Measurements from ENCODE around the gene TRIM44. TPM values are rescaled to one million over a fixed set of nuclear protein-coding genes. Genes with fewer than 3 reads are reported as not detected.

The TRIM44 gene
- total and polyA plus RNA-seq, 2 donors (not counting 3 experiments of a cell fraction or from before 2014, with no cell fraction given) = 31.7 to 72.0 TPM

GRCh38 chr11:35855671-35856070 lies 193.1 kb downstream of the TRIM44 start:
- no peak overlapping the region for H3K9ac ChIP-seq (replicated peaks; ENCODE audit: extremely low read depth, insufficient read depth, low read length)
- H2AFZ ChIP-seq (ENCODE audit: low read depth, low read length) = no peak overlapping the region
- ChIA-PET CTCF (interaction anchor here (1.0 to 1.6 kb wide), 2 partner anchors 33 to 403 kb away, joined by 3 to 15 read pairs; no protein-coding TSS in a partner anchor), POLR2A (no interaction called here)
- no peaks in the 10 kb centered on the region for H3K9me3 ChIP-seq (replicated peaks; ENCODE audit: control insufficient read depth, insufficient read depth, low read length)
- no peaks in the 10 kb centered on the region for H3K79me2 ChIP-seq (ENCODE audit: control insufficient read depth, insufficient read depth, low read length)
- no TSS peak for BruUV-seq (replicated peaks)
- intact Hi-C loops (cut with micrococcal nuclease) (no loop called here), dilution Hi-C loops (cut with MboI; ENCODE audit: extremely low pct_ligation_motif_present, low sequenced_read_pairs) (no loop called here)
- H3K27me3 ChIP-seq (ENCODE audit: control insufficient read depth in 2 of 2, insufficient read depth in 2 of 2, low read length in 2 of 2) = no peaks in the 10 kb centered on the region
- no peak overlapping the region for H3K4me3 ChIP-seq (replicated peaks in 1 of 3; ENCODE audit: insufficient read depth in 1 of 3, low read depth in 1 of 3, low read length in 3 of 3)
- no peak overlapping the region for H3K4me2 ChIP-seq (ENCODE audit: insufficient read depth, low read length)
- peaks cover 15% of the 10 kb centered on the region for H3K4me1 ChIP-seq (ENCODE audit: control insufficient read depth, extremely low read depth, insufficient read depth, low read length)
- H4K20me1 ChIP-seq (replicated peaks; ENCODE audit: control insufficient read depth, extremely low read depth, insufficient read depth, low read length) = no peaks in the 10 kb centered on the region
- H3K36me3 ChIP-seq (ENCODE audit: control insufficient read depth in 2 of 2, extremely low read depth in 1 of 2, insufficient read depth in 2 of 2, low read length in 2 of 2) = no peaks in the 10 kb centered on the region
- TF ChIP-seq MAX (IDR thresholded peaks at IDR 0.05; ENCODE audit: insufficient read depth, insufficient read length) = no peak
- no peak overlapping the region for H3K27ac ChIP-seq (ENCODE audit: insufficient read depth, low read depth, low read length)
- no peak for DNase-seq (ENCODE audit: low read depth, low spot score)
- FAIRE-seq = no peak
- no peaks in the 10 kb centered on the region for H3K9me1 ChIP-seq (replicated peaks; ENCODE audit: control insufficient read depth, extremely low read depth, insufficient read depth, low read length)

- no peaks in the 10 kb centered on the region for H3K27me3 ChIP-seq (ENCODE audit: control insufficient read depth in 2 of 2, insufficient read depth in 2 of 2, low read length in 2 of 2)
- H3K4me1 ChIP-seq (ENCODE audit: control insufficient read depth, extremely low read depth, insufficient read depth, low read length) = peaks cover 15% of the 10 kb centered on the region
- H3K9me3 ChIP-seq (replicated peaks; ENCODE audit: control insufficient read depth, insufficient read depth, low read length) = no peaks in the 10 kb centered on the region
- ChIA-PET CTCF (interaction anchor here (1.1 kb wide), 1 partner anchor 34 kb away, joined by 3 read pairs; no protein-coding TSS in a partner anchor), POLR2A (no interaction called here)
- no TSS peak for BruUV-seq (replicated peaks)
- no peaks in the 10 kb centered on the region for H4K20me1 ChIP-seq (replicated peaks; ENCODE audit: control insufficient read depth, extremely low read depth, insufficient read depth, low read length)
- no peak overlapping the region for H3K4me2 ChIP-seq (ENCODE audit: insufficient read depth, low read length)
- DNase-seq (ENCODE audit: low read depth, low spot score) = no peak
- H3K36me3 ChIP-seq (ENCODE audit: control insufficient read depth in 2 of 2, extremely low read depth in 1 of 2, insufficient read depth in 2 of 2, low read length in 2 of 2) = no peaks in the 10 kb centered on the region
- intact Hi-C loops (cut with micrococcal nuclease) = no loop called here
- no peak overlapping the region for H3K9ac ChIP-seq (replicated peaks; ENCODE audit: extremely low read depth, insufficient read depth, low read length)
- TF ChIP-seq FOS (IDR thresholded peaks at IDR 0.05; ENCODE audit: borderline replicate concordance, insufficient read depth, low read length) (no peak), CTCF (IDR thresholded peaks at IDR 0.05; ENCODE audit: extremely low read depth in 1 of 2, insufficient read depth in 1 of 2, low read depth in 1 of 2, low read length in 2 of 2) (no peak), POLR2AphosphoS5 (IDR thresholded peaks at IDR 0.05; ENCODE audit: insufficient read depth, low read depth, low read length) (no peak), JUN (IDR thresholded peaks at IDR 0.05; ENCODE audit: borderline replicate concordance, insufficient read depth, insufficient read length, low read depth) (no peak), MYC (IDR thresholded peaks at IDR 0.05; ENCODE audit: low read depth, low read length) (no peak), GATA2 (IDR thresholded peaks at IDR 0.05; ENCODE audit: insufficient read depth, insufficient read length, low read depth, low read length) (no peak), POLR2A (IDR thresholded peaks at IDR 0.05; ENCODE audit: low read depth, low read length) (no peak), MAX (IDR thresholded peaks at IDR 0.05; ENCODE audit: insufficient read depth, insufficient read length) (no peak), EZH2 (IDR thresholded peaks at IDR 0.05; ENCODE audit: borderline replicate concordance, low read depth, low read length, severe bottlenecking) (no peak)
- no peaks in the 10 kb centered on the region for H3K9me1 ChIP-seq (replicated peaks; ENCODE audit: control insufficient read depth, extremely low read depth, insufficient read depth, low read length)
- no peaks in the 10 kb centered on the region for H3K79me2 ChIP-seq (ENCODE audit: control insufficient read depth, insufficient read depth, low read length)
- FAIRE-seq = no peak
- H2AFZ ChIP-seq (ENCODE audit: low read depth, low read length) = no peak overlapping the region
- dilution Hi-C loops (cut with MboI; ENCODE audit: extremely low pct_ligation_motif_present, low sequenced_read_pairs) = no loop called here
- no peak overlapping the region for H3K27ac ChIP-seq (ENCODE audit: insufficient read depth, low read depth, low read length)
- no peak overlapping the region for H3K4me3 ChIP-seq (replicated peaks in 1 of 3; ENCODE audit: insufficient read depth in 1 of 3, low read depth in 1 of 3, low read length in 3 of 3)
Observed at GRCh38 chr11:35856259-35856658, 193.7 kb downstream of the TRIM44 start.
